Parathyroid adenoma (tissue), 2 donors: ENCODE measurements around the gene SLC17A4.

ENCODE experiments used
- H2AFZ ChIP-seq: fragments of 300-600 bp; sonication (generic); one replicate; pipeline ENCODE4 v1.7.0; 2017; ENCODE audit warnings: antibody characterized with exemption, mild to moderate bottlenecking
- H3K27ac ChIP-seq: fragments of 300-600 bp; sonication (generic); one replicate; pipeline ENCODE4 v1.7.0; 2017
- H3K27me3 ChIP-seq: fragments of 300-600 bp; sonication (generic); one replicate; pipeline ENCODE4 v1.7.0; 2017; ENCODE audit warnings: low read length; ENCODE audit not compliant: control insufficient read depth, insufficient read depth
- H3K36me3 ChIP-seq: fragments of 300-600 bp; sonication (generic); one replicate; pipeline ENCODE4 v1.7.0; 2017; ENCODE audit warnings: low read length; ENCODE audit not compliant: control insufficient read depth, insufficient read depth
- H3K4me1 ChIP-seq: fragments of 300-600 bp; sonication (generic); one replicate; pipeline ENCODE4 v1.7.0; 2017; ENCODE audit warnings: control low read depth
- H3K4me2 ChIP-seq: fragments of 300-600 bp; sonication (generic); one replicate; pipeline ENCODE4 v1.7.0; 2017; ENCODE audit warnings: low read length
- H3K4me3 ChIP-seq: fragments of 300-600 bp; sonication (generic); one replicate; pipeline ENCODE4 v1.7.0; 2017; ENCODE audit warnings: low read depth, low read length
- H3K79me2 ChIP-seq: fragments of 300-600 bp; sonication (generic); one replicate; pipeline ENCODE4 v1.7.0; 2017; ENCODE audit warnings: control low read depth
- H3K9ac ChIP-seq: fragments of 300-600 bp; sonication (generic); one replicate; pipeline ENCODE4 v1.7.0; 2017; ENCODE audit warnings: mild to moderate bottlenecking
- H3K9me3 ChIP-seq: fragments of 300-600 bp; sonication (generic); one replicate; pipeline ENCODE4 v1.7.0; 2017; ENCODE audit warnings: low read length; ENCODE audit not compliant: control insufficient read depth
- CTCF ChIP-seq: fragments of 300-600 bp; sonication (generic); IDR thresholded peaks from one replicate; pipeline ENCODE4 v1.7.0; 2017; ENCODE audit warnings: antibody characterized with exemption, mild to moderate bottlenecking
- donor health status: primary hyperparathyroidism.

SLC17A4 gene

GRCh38 chr6:25764611-25765010 is 10.1 kb downstream of the SLC17A4 start:
- no peaks in the 10 kb centered on the region for H3K36me3 ChIP-seq
- H3K9ac ChIP-seq = no peak overlapping the region
- no peak overlapping the region for H2AFZ ChIP-seq
- no peaks in the 10 kb centered on the region for H3K79me2 ChIP-seq
- no peak overlapping the region for H3K27ac ChIP-seq
- no peaks in the 10 kb centered on the region for H3K27me3 ChIP-seq
- H3K4me3 ChIP-seq = no peak overlapping the region
- no peak for TF ChIP-seq CTCF
- peaks cover 3% of the 10 kb centered on the region for H3K9me3 ChIP-seq
- H3K4me2 ChIP-seq = no peak overlapping the region
- H3K4me1 ChIP-seq = no peaks in the 10 kb centered on the region

- Histone ChIP-seq H3K36me3 (no peaks in the 10 kb centered on the region), H3K4me2 (no peak overlapping the region), H3K27me3 (no peaks in the 10 kb centered on the region), H3K9ac (no peak overlapping the region), H3K9me3 (no peaks in the 10 kb centered on the region), H3K27ac (no peak overlapping the region), H3K4me1 (no peaks in the 10 kb centered on the region), H2AFZ (no peak overlapping the region), H3K4me3 (no peak overlapping the region), H3K79me2 (no peaks in the 10 kb centered on the region)
- TF ChIP-seq CTCF = no peak
These were observed 14.0 kb downstream of the SLC17A4 start for GRCh38 chr6:25768566-25768965.

GRCh38 chr6:25769983-25770382 is 15.4 kb downstream of the SLC17A4 start:
- Histone ChIP-seq H3K4me2 (no peak overlapping the region), H3K36me3 (no peaks in the 10 kb centered on the region), H2AFZ (no peak overlapping the region), H3K4me3 (no peak overlapping the region), H3K9me3 (no peaks in the 10 kb centered on the region), H3K27me3 (no peaks in the 10 kb centered on the region), H3K4me1 (no peaks in the 10 kb centered on the region), H3K27ac (no peak overlapping the region), H3K9ac (no peak overlapping the region), H3K79me2 (no peaks in the 10 kb centered on the region)
- no peak for TF ChIP-seq CTCF

GRCh38 chr6:25774120-25774715 is 19.7 kb downstream of the SLC17A4 start:
- no peak overlapping the region for H3K4me2 ChIP-seq
- no peak overlapping the region for H3K27ac ChIP-seq

More at GRCh38 chr6:25774120-25774715, 19.7 kb downstream of the SLC17A4 start:
- Histone ChIP-seq H3K9ac (no peak overlapping the region), H3K4me3 (no peak overlapping the region), H2AFZ (no peak overlapping the region), H3K4me1 (no peaks in the 10 kb centered on the region), H3K36me3 (no peaks in the 10 kb centered on the region), H3K79me2 (no peaks in the 10 kb centered on the region), H3K27me3 (no peaks in the 10 kb centered on the region), H3K9me3 (no peaks in the 10 kb centered on the region)
- TF ChIP-seq CTCF = no peak
